GM21390 (cell line): ENCODE results near the gene NF1.
"Not testable (repeated sequence)": the region's sequence is repeated elsewhere in the genome, so short reads cannot be mapped to it uniquely, and the experiment has no call there.

Source experiments
- ATAC-seq: cut with Tn5 transposase; IDR thresholded peaks from one replicate; pipeline ENCODE4 v1.9.1; 2021; ENCODE audit not compliant: unreplicated experiment

Gene NF1

GRCh38 chr17:31172388-31172787 lies 77.6 kb downstream of the NF1 start:
- no peak for ATAC-seq

GRCh38 chr17:31174215-31174614 lies 79.4 kb downstream of the NF1 start:
- ATAC-seq = no peak

GRCh38 chr17:31175237-31175636 lies 80.5 kb downstream of the NF1 start:
- no peak for ATAC-seq

- not testable (repeated sequence) for ATAC-seq
Measured at GRCh38 chr17:31176143-31176542, 81.4 kb downstream of the NF1 start.

DNA sequence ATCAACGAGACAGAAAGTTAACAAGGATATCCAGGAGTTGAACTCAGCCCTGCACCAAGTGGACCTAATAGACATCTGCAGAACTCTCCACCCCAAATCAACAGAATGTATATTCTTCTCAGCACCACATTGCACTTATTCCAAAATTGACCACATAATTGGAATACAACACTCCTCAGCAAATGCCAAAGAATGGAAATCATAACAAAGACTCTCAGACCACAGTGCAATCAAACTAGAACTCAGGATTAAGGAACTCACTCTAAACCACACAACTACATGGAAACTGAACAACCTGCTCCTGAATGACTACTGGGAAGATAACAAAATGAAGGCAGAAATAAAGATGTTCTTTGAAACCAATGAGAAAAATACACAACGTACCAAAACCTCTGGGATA lies 84.2 kb downstream of the NF1 start:
- ATAC-seq = not testable (repeated sequence)

DNA sequence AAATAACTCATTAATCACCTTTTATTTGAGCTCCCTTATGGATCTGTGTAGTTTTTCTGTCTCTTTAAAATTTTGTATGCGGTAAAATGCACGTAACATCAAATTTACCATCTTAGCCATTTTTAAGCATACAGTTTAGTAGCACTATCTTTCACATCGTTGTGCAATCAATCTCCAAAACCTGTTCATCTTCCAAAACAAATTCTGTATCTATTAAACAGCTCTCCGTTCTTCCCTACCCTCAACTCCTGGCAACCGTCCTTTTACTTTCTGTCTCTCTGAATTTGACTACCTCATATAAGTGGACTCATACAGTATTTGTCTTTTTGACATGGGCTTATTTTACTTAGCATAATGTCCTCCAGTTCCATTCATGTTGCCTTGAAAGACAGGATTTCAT lies 100.5 kb downstream of the NF1 start:
- ATAC-seq = no peak

DNA sequence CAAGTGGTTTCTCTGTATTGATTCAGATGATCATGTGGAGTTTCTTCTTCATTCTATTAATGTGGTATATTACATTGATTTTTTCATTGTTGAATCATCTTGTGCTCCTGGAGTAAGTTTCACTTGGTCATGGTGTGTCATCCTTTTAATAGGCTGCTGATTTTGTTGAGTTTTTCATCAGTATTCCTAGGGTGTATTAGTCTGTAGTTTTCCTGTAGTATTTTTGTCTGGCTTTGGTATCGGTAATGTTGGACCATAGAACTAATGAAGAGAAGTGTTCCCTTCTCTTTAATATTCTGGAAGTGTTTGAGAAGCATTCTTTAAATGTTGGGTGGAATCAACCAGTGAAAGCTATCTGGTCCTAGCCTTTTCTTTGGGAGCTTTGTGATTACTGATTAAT lies 103.2 kb downstream of the NF1 start:
- no peak for ATAC-seq

DNA sequence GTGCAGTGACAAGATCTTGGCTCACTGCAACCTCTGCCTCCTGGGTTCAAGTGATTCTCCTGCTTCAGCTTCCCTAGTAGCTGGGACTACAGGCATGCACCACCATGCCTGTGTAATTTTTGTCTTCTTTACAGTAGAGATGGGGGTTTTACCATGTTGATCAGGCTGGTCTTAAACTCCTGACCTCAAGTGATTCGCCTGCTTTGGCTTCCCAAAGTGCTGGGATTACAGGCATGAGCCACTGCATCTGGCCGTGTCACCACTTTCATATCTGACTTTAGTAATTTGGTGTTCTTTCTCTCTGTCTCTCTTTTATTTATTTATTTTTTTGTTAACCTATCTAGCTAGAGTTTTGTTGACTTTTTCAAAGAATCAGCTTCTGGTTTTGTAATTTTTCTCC lies 103.9 kb downstream of the NF1 start:
- ATAC-seq = not testable (repeated sequence)

GRCh38 chr17:31200287-31200686 lies 105.5 kb downstream of the NF1 start:
- no peak for ATAC-seq

- no peak for ATAC-seq
Measured at GRCh38 chr17:31202968-31203367, 108.2 kb downstream of the NF1 start.

DNA sequence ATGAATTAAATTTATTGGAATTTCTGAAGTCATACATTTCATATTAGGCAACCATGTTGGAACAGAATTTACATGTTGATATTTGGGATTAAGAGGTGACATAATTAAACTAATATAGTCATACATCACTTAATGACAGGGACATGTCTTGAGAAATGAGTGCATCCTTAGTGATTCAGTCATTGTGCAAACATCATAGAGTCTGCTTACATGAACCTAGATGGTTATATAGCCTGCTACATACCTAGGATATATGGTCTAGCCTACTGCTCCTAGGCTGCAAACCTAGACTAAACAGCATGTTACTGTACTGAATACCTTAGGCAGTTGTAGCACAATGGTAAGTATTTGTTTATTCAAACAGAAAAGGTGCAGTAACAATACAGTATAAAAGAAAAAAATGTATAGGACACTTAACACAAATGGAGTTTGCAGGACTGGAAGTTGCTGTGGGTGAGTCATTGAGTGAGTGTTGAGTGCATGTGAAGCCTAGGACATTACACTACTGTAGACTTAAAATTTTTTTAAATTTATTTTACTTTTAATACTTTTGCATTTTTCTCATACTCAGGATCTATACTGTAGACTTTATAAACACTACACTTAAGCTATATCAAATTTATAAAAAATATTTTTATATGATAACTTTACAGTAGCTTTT lies 116.7 kb downstream of the NF1 start:
- no peak for ATAC-seq

- no peak for ATAC-seq
Measured at GRCh38 chr17:31216031-31216751, 121.4 kb downstream of the NF1 start.

DNA sequence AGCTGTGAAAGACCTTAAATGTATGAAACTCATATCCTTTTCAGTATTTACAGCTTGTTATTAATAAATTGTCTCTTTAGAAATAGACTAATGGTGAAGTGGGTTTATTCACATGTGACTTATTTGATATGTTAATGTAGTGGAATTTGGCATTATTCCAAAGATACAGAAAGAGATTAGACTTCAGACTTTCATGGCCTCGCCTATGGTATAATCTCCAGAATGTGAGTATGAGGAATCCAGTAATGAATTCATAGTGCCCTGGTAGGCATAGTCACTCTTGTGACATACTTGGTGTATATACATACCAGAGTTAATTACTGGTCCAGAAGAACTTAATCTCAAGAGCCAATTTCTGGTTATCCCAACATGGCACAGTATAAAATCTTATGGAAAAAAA lies 129.6 kb downstream of the NF1 start:
- ATAC-seq = no peak

DNA sequence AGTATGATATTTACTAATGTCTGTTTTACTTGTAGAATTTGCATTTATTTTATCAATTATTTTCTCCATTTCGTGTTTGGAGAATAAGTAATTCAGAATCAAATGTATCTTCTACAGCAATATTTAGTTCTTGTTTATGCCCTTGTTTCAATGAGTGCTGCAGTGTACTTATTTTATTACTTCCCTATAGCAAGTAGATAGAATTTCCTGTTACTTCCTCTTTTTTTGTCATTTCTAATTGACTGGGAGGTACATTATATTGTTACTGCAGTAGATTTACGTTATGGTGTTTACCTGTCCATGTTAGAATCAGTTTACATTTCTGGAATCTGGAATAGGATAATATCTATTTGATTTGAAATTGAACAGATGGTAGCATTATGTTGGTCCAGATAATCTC lies 131.1 kb downstream of the NF1 start:
- ATAC-seq = no peak

GRCh38 chr17:31226373-31226772 lies 131.6 kb downstream of the NF1 start:
- no peak for ATAC-seq

DNA sequence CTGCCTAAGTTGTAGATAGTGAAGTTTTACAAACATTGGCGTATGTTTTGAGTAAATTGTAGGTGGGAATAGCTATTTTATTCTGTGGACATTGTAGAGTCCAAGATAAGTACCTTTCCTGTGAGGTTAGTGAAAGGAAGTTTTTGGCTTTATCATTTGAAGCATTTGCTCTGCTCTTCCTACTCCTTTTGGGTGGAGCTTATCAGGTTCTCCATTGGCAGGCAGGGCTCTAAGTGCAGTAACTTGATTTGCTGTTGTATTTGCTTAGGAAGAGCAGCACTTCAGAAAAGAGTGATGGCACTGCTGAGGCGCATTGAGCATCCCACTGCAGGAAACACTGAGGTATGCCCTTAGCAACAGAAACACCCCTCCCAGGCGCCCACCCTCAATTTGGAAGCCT lies 132.2 kb downstream of the NF1 start:
- ATAC-seq = no peak

GRCh38 chr17:31231852-31232251 lies 137.1 kb downstream of the NF1 start:
- no peak for ATAC-seq

GRCh38 chr17:31235110-31235509 lies 140.3 kb downstream of the NF1 start:
- ATAC-seq = no peak

DNA sequence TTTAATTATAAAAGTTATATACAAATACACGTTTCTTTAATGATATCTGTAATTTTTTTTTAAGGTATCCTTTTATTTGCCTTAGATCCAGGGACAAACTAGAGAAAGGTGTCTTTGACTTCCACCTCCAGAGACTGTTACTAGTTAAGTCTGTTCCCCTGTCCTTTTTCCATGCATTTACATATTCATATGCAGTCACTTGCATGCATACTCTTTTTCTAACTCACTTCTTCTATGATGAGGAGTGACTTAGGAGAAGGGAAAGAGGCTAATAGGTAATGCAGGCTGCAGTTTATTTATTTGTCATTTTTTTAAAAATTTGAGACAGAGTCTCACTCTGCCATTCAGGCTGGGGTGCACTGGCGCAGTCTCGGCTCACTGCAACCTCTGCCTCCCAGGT lies 141.4 kb downstream of the NF1 start:
- no peak for ATAC-seq

GRCh38 chr17:31236712-31237111 lies 141.9 kb downstream of the NF1 start:
- no peak for ATAC-seq

- no peak for ATAC-seq
Measured at GRCh38 chr17:31241116-31241515, 146.3 kb downstream of the NF1 start.

DNA sequence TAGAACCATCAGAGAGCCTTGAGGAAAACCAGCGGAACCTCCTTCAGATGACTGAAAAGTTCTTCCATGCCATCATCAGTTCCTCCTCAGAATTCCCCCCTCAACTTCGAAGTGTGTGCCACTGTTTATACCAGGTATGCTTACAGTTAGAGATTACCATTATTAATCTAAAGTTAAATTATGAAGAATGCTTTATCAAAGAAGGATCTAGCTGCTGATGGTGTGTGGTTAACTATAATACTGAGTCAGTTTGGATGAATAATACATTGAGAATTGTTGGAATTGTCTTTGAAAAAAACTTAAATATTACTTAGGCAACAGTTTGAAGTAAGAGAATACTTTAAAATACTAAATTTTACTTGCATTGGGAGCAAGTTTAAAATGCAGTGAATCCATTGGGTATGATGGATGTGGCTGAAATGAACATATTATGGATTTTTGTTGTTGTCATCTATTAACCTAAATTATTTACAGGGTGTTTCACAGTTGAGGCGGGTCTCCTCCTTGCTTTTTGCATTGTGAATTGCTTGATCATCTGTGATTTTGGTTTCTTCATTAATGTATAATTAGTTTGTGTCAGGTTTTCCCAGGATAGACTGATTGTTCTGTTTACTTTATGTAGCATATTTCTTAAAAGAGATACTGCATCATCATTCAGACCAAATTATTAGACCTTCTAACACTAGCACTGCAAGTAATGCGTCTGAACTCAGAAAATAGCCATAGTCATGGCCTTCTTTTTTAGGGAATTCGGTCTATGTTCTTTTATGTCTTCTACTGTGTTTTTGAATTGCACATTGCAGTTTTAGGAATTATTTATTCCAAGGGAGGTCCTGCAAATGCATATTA lies 154.4 kb downstream of the NF1 start:
- no peak for ATAC-seq
